ENCODE measurements around the gene CGNL1. TPM values are rescaled to one million over a fixed set of nuclear protein-coding genes. Genes with fewer than 3 reads are reported as not detected.
A peak's percentile ranks its signal among the peaks of the same experiment; 100 is the strongest.

CGNL1 gene, protein sequence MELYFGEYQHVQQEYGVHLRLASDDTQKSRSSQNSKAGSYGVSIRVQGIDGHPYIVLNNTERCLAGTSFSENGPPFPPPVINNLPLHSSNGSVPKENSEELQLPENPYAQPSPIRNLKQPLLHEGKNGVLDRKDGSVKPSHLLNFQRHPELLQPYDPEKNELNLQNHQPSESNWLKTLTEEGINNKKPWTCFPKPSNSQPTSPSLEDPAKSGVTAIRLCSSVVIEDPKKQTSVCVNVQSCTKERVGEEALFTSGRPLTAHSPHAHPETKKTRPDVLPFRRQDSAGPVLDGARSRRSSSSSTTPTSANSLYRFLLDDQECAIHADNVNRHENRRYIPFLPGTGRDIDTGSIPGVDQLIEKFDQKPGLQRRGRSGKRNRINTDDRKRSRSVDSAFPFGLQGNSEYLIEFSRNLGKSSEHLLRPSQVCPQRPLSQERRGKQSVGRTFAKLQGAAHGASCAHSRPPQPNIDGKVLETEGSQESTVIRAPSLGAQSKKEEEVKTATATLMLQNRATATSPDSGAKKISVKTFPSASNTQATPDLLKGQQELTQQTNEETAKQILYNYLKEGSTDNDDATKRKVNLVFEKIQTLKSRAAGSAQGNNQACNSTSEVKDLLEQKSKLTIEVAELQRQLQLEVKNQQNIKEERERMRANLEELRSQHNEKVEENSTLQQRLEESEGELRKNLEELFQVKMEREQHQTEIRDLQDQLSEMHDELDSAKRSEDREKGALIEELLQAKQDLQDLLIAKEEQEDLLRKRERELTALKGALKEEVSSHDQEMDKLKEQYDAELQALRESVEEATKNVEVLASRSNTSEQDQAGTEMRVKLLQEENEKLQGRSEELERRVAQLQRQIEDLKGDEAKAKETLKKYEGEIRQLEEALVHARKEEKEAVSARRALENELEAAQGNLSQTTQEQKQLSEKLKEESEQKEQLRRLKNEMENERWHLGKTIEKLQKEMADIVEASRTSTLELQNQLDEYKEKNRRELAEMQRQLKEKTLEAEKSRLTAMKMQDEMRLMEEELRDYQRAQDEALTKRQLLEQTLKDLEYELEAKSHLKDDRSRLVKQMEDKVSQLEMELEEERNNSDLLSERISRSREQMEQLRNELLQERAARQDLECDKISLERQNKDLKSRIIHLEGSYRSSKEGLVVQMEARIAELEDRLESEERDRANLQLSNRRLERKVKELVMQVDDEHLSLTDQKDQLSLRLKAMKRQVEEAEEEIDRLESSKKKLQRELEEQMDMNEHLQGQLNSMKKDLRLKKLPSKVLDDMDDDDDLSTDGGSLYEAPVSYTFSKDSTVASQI
- polyA plus RNA-seq (2012; rRNA removed) = 0.23 and 0.24 TPM in 2 replicates
- 0.26 and 0.29 TPM in 2 replicates for polyA plus RNA-seq (2012; cell fraction: cytosol; rRNA removed)
- 0.18 and 0.36 TPM in 2 replicates for polyA plus RNA-seq (2012; cell fraction: nucleus; rRNA removed)

GRCh38 chr15:57375827-57376695, at the start of gene CGNL1:
Gene CGNL1 (plus strand): TSS chr15:57376505. CDS start chr15:57438000, 61,495 bp downstream.
- DNase-seq = peak; percentile 91
- no peak within 1 kb of the TSS for H3K27ac ChIP-seq (ENCODE audit: low read depth in 2 of 2, low read length in 1 of 2)
- H3K27me3 ChIP-seq (ENCODE audit: insufficient read depth) = no peaks in the 10 kb centered on the region; the same call in 1 of the 2 replicates
- H2AFZ ChIP-seq (ENCODE audit: low read depth) = peak within 1 kb of the TSS; percentile 77
- H3K4me1 ChIP-seq (ENCODE audit: control insufficient read depth in 1 of 2, insufficient read depth in 2 of 2, low read depth in 1 of 2, low read length in 1 of 2) = peaks cover 0 to 3% of the 10 kb centered on the region in 2 experiments; a peak in 1 of 4 replicates
- TF ChIP-seq GATA2 (CRISPR knock-in tag; IDR thresholded peaks at IDR 0.05) = no peak
- TF ChIP-seq NFIC (IDR thresholded peaks at IDR 0.05; ENCODE audit: borderline replicate concordance) = no peak
- CTCF ChIA-PET = interaction anchor here (0.5 to 2.2 kb wide), 7 partner anchors 12 to 230 kb away, joined by 3 to 10 read pairs (median 3); no protein-coding TSS in a partner anchor
- H3F3A ChIP-seq (replicated peaks; ENCODE audit: insufficient read depth) = no peaks in the 10 kb centered on the region
- no peak within 1 kb of the TSS for H3K9ac ChIP-seq
- H3K4me3 ChIP-seq (ENCODE audit: low read depth in 2 of 2, low read length in 1 of 2) = peak within 1 kb of the TSS; percentile 59 to 60
- H3K9me2 ChIP-seq = no peaks in the 10 kb centered on the region
- H3K4me2 ChIP-seq = peak within 1 kb of the TSS; percentile 93
- 61% methylated on average over 29 of the region's 76 CpGs for WGBS (ENCODE audit: low lambda C conversion rate)
- no peaks in the 10 kb centered on the region for H3K9me3 ChIP-seq
- H4K20me1 ChIP-seq (ENCODE audit: insufficient read depth) = no peaks in the 10 kb centered on the region
- H3K36me3 ChIP-seq (replicated peaks in 1 of 2; ENCODE audit: control insufficient read depth in 1 of 2, insufficient read depth in 2 of 2, low read length in 1 of 2) = no peaks in the 10 kb centered on the region
- no peaks in the 10 kb centered on the region for H3K79me2 ChIP-seq (ENCODE audit: insufficient read depth)
- POLR2A ChIA-PET = no interaction called here

- Histone ChIP-seq H3K36me3 (replicated peaks in 1 of 2; ENCODE audit: control insufficient read depth in 1 of 2, insufficient read depth in 2 of 2, low read length in 1 of 2) (no peaks in the 10 kb centered on the region), H3K9me3 (no peaks in the 10 kb centered on the region), H3K4me1 (ENCODE audit: control insufficient read depth in 1 of 2, insufficient read depth in 2 of 2, low read depth in 1 of 2, low read length in 1 of 2) (peaks cover 21 to 30% of the 10 kb centered on the region in 2 experiments; a peak in 2 of 4 replicates), H3K27me3 (ENCODE audit: insufficient read depth) (no peaks in the 10 kb centered on the region), H3F3A (replicated peaks; ENCODE audit: insufficient read depth) (peaks cover 38% of the 10 kb centered on the region), H3K27ac (ENCODE audit: low read depth in 2 of 2, low read length in 1 of 2) (peak overlapping the region; percentile 58 to 100; a peak in 3 of 4 replicates), H3K4me2 (peak overlapping the region; percentile 63), H3K9ac (peak overlapping the region; percentile 84), H2AFZ (ENCODE audit: low read depth) (no peak overlapping the region), H3K79me2 (ENCODE audit: insufficient read depth) (no peaks in the 10 kb centered on the region), H4K20me1 (ENCODE audit: insufficient read depth) (no peaks in the 10 kb centered on the region), H3K9me2 (no peaks in the 10 kb centered on the region), H3K4me3 (ENCODE audit: low read depth in 2 of 2, low read length in 1 of 2) (no peak overlapping the region; a peak in 1 of 4 replicates)
- CTCF ChIA-PET = interaction anchor here (1.5 to 3.3 kb wide), 5 partner anchors 13 to 201 kb away, joined by 3 to 23 read pairs (median 8); no protein-coding TSS in a partner anchor
- DNase-seq = no peak
- 22% methylated on average over 11 of the region's 11 CpGs for WGBS (ENCODE audit: low lambda C conversion rate)
- POLR2A ChIA-PET = no interaction called here
- TF ChIP-seq MEF2A (IDR thresholded peaks at IDR 0.05; ENCODE audit: borderline replicate concordance, low read depth) (0 out of 2 replicates have a peak, but pooled peaks have one; percentile 17), SIN3A (IDR thresholded peaks at IDR 0.05; ENCODE audit: borderline replicate concordance, low read depth, low read length) (peak; percentile 92; the same call in 1 of the 2 replicates), REST (IDR thresholded peaks at IDR 0.05; ENCODE audit: low read depth, low read length) (no peak), FOXM1 (IDR thresholded peaks at IDR 0.05; ENCODE audit: low read depth) (peak; percentile 82; the same call in 1 of the 2 replicates), CHD2 (IDR thresholded peaks at IDR 0.05; ENCODE audit: low read length, partially characterized antibody) (no peak), ELF1 (IDR thresholded peaks at IDR 0.05) (no peak), RAD21 (IDR thresholded peaks at IDR 0.05; ENCODE audit: low read length) (no peak), EP300 (IDR thresholded peaks at IDR 0.05; ENCODE audit: borderline replicate concordance in 1 of 2, low read depth in 1 of 2, low read length in 1 of 2) (peak; percentile 76 to 98), RCOR1 (IDR thresholded peaks at IDR 0.05; ENCODE audit: low read length) (no peak), GATA2 (CRISPR knock-in tag; IDR thresholded peaks at IDR 0.05) (no peak), FOXJ3 (CRISPR knock-in tag; IDR thresholded peaks at IDR 0.05) (no peak), NFIC (IDR thresholded peaks at IDR 0.05; ENCODE audit: borderline replicate concordance) (peak; percentile 91), MAX (IDR thresholded peaks at IDR 0.05; ENCODE audit: low read depth) (peak; percentile 63)
- TF ChIP-seq, protein P1, sequence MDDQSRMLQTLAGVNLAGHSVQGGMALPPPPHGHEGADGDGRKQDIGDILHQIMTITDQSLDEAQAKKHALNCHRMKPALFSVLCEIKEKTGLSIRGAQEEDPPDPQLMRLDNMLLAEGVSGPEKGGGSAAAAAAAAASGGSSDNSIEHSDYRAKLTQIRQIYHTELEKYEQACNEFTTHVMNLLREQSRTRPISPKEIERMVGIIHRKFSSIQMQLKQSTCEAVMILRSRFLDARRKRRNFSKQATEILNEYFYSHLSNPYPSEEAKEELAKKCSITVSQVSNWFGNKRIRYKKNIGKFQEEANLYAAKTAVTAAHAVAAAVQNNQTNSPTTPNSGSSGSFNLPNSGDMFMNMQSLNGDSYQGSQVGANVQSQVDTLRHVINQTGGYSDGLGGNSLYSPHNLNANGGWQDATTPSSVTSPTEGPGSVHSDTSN (IDR thresholded peaks at IDR 0.05) = peak; percentile 97
Measured at GRCh38 chr15:57327985-57328471, 48.3 kb upstream of the CGNL1 start.
